OCI-LY3 (cell line): ENCODE measurements around the gene GNS.

Experiments
- CTCF ChIP-seq: fragments of 200-600, 300-600 bp; sonication (generic); IDR thresholded peaks from 2 replicates; pipeline ENCODE4 v1.5.1; 2014; ENCODE audit warnings: antibody characterized with exemption, low read length, low read depth
- EZH2phosphoT487 ChIP-seq: fragments of 200-600 bp; shearing (Covaris generic); IDR thresholded peaks from 2 replicates; pipeline ENCODE4 v1.6.1; 2018; ENCODE audit warnings: antibody characterized with exemption, mixed run types, low read depth

GRCh38 chr12:64707362-64707761, 51.8 kb downstream of the GNS start:
- no peak for TF ChIP-seq CTCF
- TF ChIP-seq EZH2phosphoT487: no peak
